H1 (cell line): ENCODE data around the gene LAT. TPM values are rescaled to one million over a fixed set of nuclear protein-coding genes. Genes with fewer than 3 reads are reported as not detected.

Experiments
- CTCF ChIA-PET: fragments of 300-600 bp; sonication (Branson Sonifier 250); formaldehyde crosslinking; loops from one replicate; lab custom pipeline; 2021; ENCODE audit not compliant: partially characterized antibody; lab: Charles Lee
- POLR2A ChIA-PET: fragments of 300-600 bp; sonication (Branson Sonifier 250); formaldehyde crosslinking; loops from one replicate; lab custom pipeline; 2021; ENCODE audit warnings: inconsistent platforms; ENCODE audit not compliant: partially characterized antibody; lab: Charles Lee
- DNase-seq, 2 experiments: peaks; one replicate each; pipeline versions ENCODE4 v3.0.0 to v3.0.0-alpha.2; 2010 to 2022; ENCODE audit warnings: low spot score in 2 of 2, low read depth in 1 of 2, mixed read lengths in 1 of 2
- FAIRE-seq: peaks from 2 replicates; lab custom pipeline; 2011; peaks lifted over from hg19 to GRCh38; lab: Jason Lieb, UNC
- H2AFZ ChIP-seq: 2 replicates; pipeline ENCODE4 v1.8.1; 2012; ENCODE audit warnings: low read length, inconsistent platforms
- H2AK5ac ChIP-seq: 2 replicates; pipeline ENCODE4 v1.6.1; 2013; ENCODE audit warnings: low read depth, low read length
- H2BK120ac ChIP-seq: replicated peaks from 2 replicates; pipeline ENCODE3; 2013; ENCODE audit warnings: low read depth, low read length, inconsistent platforms
- H2BK12ac ChIP-seq: 2 replicates; pipeline ENCODE4 v1.6.1; 2013; ENCODE audit warnings: low read depth, low read length
- H2BK15ac ChIP-seq: 2 replicates; pipeline ENCODE4 v1.6.1; 2013; ENCODE audit warnings: low read length
- H2BK20ac ChIP-seq: 2 replicates; pipeline ENCODE4 v1.6.1; 2013; ENCODE audit warnings: low read length
- H2BK5ac ChIP-seq: 2 replicates; pipeline ENCODE4 v1.6.1; 2013; ENCODE audit warnings: low read depth, low read length
- H3K14ac ChIP-seq: 2 replicates; pipeline ENCODE4 v1.6.1; 2013; ENCODE audit warnings: inconsistent platforms; ENCODE audit not compliant: insufficient read length
- H3K18ac ChIP-seq: 2 replicates; pipeline ENCODE4 v1.6.1; 2013; ENCODE audit warnings: low read length; ENCODE audit errors: extremely low read depth
- H3K23ac ChIP-seq: 2 replicates; pipeline ENCODE4 v1.6.1; 2013; ENCODE audit warnings: inconsistent platforms; ENCODE audit not compliant: insufficient read length
- H3K23me2 ChIP-seq: 2 replicates; pipeline ENCODE4 v1.6.1; 2013; ENCODE audit warnings: low read depth, low read length
- H3K27ac ChIP-seq: 2 replicates; pipeline ENCODE4 v1.6.1; 2011; ENCODE audit warnings: low read depth, low read length, inconsistent platforms
- H3K27me3 ChIP-seq, 4 experiments: replicated peaks in 1 of 4; 1 replicate in 1 of 4; 2 replicates in 3 of 4; pipeline versions ENCODE4 v1.6.1 to v1.8.1; 2011 to 2013; ENCODE audit warnings: low read length in 3 of 4, mild to moderate bottlenecking in 3 of 4, inconsistent platforms in 2 of 4, mixed read lengths in 2 of 4, moderate library complexity in 1 of 4; ENCODE audit not compliant: control insufficient read depth in 3 of 4, insufficient read depth in 3 of 4; ENCODE audit errors: extremely low read depth in 1 of 4
- H3K36me3 ChIP-seq, 4 experiments: 2 replicates each; pipeline versions ENCODE4 v1.6.1 to v1.8.1; 2011 to 2013; ENCODE audit warnings: mild to moderate bottlenecking in 4 of 4, low read length in 3 of 4, moderate library complexity in 2 of 4, control low read depth in 1 of 4, inconsistent platforms in 1 of 4; ENCODE audit not compliant: insufficient read depth in 4 of 4, control insufficient read depth in 2 of 4
- H3K4ac ChIP-seq: replicated peaks from 2 replicates; pipeline ENCODE3; 2013; ENCODE audit warnings: low read length, low read depth, mixed read lengths, inconsistent platforms; ENCODE audit not compliant: insufficient read length
- H3K4me1 ChIP-seq, 4 experiments: replicated peaks in 1 of 4; 1 replicate in 1 of 4; 2 replicates in 3 of 4; pipeline versions ENCODE4 v1.6.1 to v1.8.1; 2011 to 2013; ENCODE audit warnings: low read length in 3 of 4, inconsistent platforms in 2 of 4, mixed read lengths in 1 of 4; ENCODE audit not compliant: insufficient read depth in 4 of 4, control insufficient read depth in 3 of 4
- H3K4me2 ChIP-seq, 2 experiments: 2 replicates each; pipeline versions ENCODE4 v1.6.1 to v1.8.1; 2011 to 2013; ENCODE audit warnings: low read depth in 2 of 2, low read length in 2 of 2, control low read depth in 1 of 2, inconsistent platforms in 1 of 2, mild to moderate bottlenecking in 1 of 2; ENCODE audit not compliant: insufficient read depth in 1 of 2
- H3K4me3 ChIP-seq, 4 experiments: fragments of 200-600, 300-600 bp in 1 of 4; sonication (generic), shearing (Covaris generic), sonication (Bioruptor Twin) in 1 of 4; 2 replicates each; pipeline versions ENCODE4 v1.5.1 to v1.8.1; 2011 to 2016; ENCODE audit warnings: low read length in 4 of 4, low read depth in 3 of 4, control low read depth in 2 of 4, inconsistent platforms in 2 of 4, mild to moderate bottlenecking in 2 of 4, mixed read lengths in 1 of 4, moderate library complexity in 1 of 4; ENCODE audit not compliant: insufficient read depth in 2 of 4; ENCODE audit errors: extremely low read depth in 1 of 4
- H3K56ac ChIP-seq: replicated peaks from 2 replicates; pipeline ENCODE3; 2013; ENCODE audit warnings: low read depth, mild to moderate bottlenecking, mixed read lengths, low read length, inconsistent platforms; ENCODE audit not compliant: insufficient read length
- H3K79me1 ChIP-seq: 2 replicates; pipeline ENCODE4 v1.6.1; 2013; ENCODE audit warnings: low read depth, low read length, control low read depth
- H3K79me2 ChIP-seq, 2 experiments: 2 replicates each; pipeline versions ENCODE4 v1.6.1 to v1.8.1; 2012 to 2013; ENCODE audit warnings: low read length in 2 of 2, mild to moderate bottlenecking in 2 of 2, inconsistent platforms in 1 of 2; ENCODE audit not compliant: insufficient read depth in 2 of 2, control insufficient read depth in 1 of 2
- H3K9ac ChIP-seq, 4 experiments: replicated peaks in 1 of 4; 1 replicate in 1 of 4; 2 replicates in 3 of 4; pipeline versions ENCODE4 v1.6.1 to v1.8.1; 2011 to 2013; ENCODE audit warnings: low read depth in 3 of 4, low read length in 3 of 4, control low read depth in 2 of 4, mild to moderate bottlenecking in 2 of 4, moderate library complexity in 2 of 4, inconsistent platforms in 1 of 4; ENCODE audit errors: extremely low read depth in 1 of 4
- H3K9me3 ChIP-seq, 2 experiments: 2 replicates each; pipeline versions ENCODE4 v1.6.1 to v1.8.1; 2012 to 2013; ENCODE audit warnings: mild to moderate bottlenecking in 2 of 2, moderate library complexity in 2 of 2, control low read depth in 1 of 2, inconsistent platforms in 1 of 2, low read depth in 1 of 2, low read length in 1 of 2, mixed read lengths in 1 of 2; ENCODE audit not compliant: insufficient read depth in 2 of 2
- H4K20me1 ChIP-seq, 2 experiments: replicated peaks in 1 of 2; 2 replicates each; pipeline versions ENCODE3 to v1.8.1; 2011 to 2013; ENCODE audit warnings: inconsistent platforms in 2 of 2, low read length in 2 of 2, mild to moderate bottlenecking in 1 of 2; ENCODE audit not compliant: insufficient read depth in 2 of 2, control insufficient read depth in 1 of 2
- H4K5ac ChIP-seq: 2 replicates; pipeline ENCODE4 v1.6.1; 2013; ENCODE audit warnings: low read length, low read depth, mixed read lengths, inconsistent platforms; ENCODE audit not compliant: insufficient read length
- H4K8ac ChIP-seq: 2 replicates; pipeline ENCODE4 v1.8.0; 2013; ENCODE audit warnings: mild to moderate bottlenecking, moderate library complexity, low read length, inconsistent platforms; ENCODE audit not compliant: insufficient read depth; ENCODE audit errors: extremely low read depth
- H4K91ac ChIP-seq: replicated peaks from 2 replicates; pipeline ENCODE3; 2013; ENCODE audit warnings: low read length, mixed read lengths, inconsistent platforms; ENCODE audit not compliant: insufficient read length
- BRCA1 ChIP-seq: IDR thresholded peaks from 2 replicates; pipeline ENCODE4 v1.6.1; 2012; ENCODE audit warnings: low read depth, low read length, improper control_type of control experiment
- POLR2A ChIP-seq, 2 experiments: IDR thresholded peaks; 1 replicate in 1 of 2; 2 replicates in 1 of 2; pipeline ENCODE4 v1.6.1; 2011; ENCODE audit warnings: low read depth in 2 of 2, low read length in 2 of 2, mild to moderate bottlenecking in 2 of 2; ENCODE audit errors: control extremely low read depth in 1 of 2
- TCF12 ChIP-seq: IDR thresholded peaks from 2 replicates; pipeline ENCODE4 v1.6.1; 2011; ENCODE audit warnings: low read depth, mild to moderate bottlenecking, low read length
- WGBS, 2 experiments: shearing (Covaris generic) in 1 of 2; methylation state at CpG; one replicate each; pipeline versions ENCODE4 v1.1.6 to v1.1.7; 2013 to 2015; ENCODE audit warnings: low lambda C conversion rate in 2 of 2, mixed read lengths in 2 of 2, inconsistent platforms in 1 of 2, low coverage in 1 of 2, missing lambda C conversion rate in 1 of 2; ENCODE audit not compliant: insufficient replicate concordance in 2 of 2, insufficient coverage in 1 of 2, insufficient read length in 1 of 2; ENCODE audit errors: extremely low coverage in 1 of 2, missing lambda C conversion rate in 1 of 2; 5-methylcytosine and 5-hydroxymethylcytosine counted together
- polyA plus RNA-seq, 7 experiments: library from polyadenylated mRNA; depleted of rRNA in 3 of 7; stranded (reverse) in 5 of 7; unstranded in 2 of 7; fragments of >200 nt in 5 of 7; fragments of 200-250 nt in 2 of 7; gene quantifications; 1 replicate in 5 of 7; 2 replicates in 1 of 7; 4 replicates in 1 of 7; pipeline versions ENCODE4 v1.2.1 to v1.2.3, GENCODE V29; 2011 to 2013; ENCODE audit warnings: missing spikeins in 2 of 7, mixed read lengths in 2 of 7
- total RNA-seq: library from RNA; stranded (reverse); fragmentation: NEBNext Ultra II Directional; extraction: Animal tissue kit (Norgen Biotek cat#: 25700); gene quantifications from 2 replicates; pipeline ENCODE4 v1.2.1, GENCODE V29; 2021

Gene LAT
- total and polyA plus RNA-seq, 2 of the 8 experiments (the other 6 are each of a cell fraction or from before 2014, with no cell fraction given), result 2.7 to 3.4 TPM

DNA sequence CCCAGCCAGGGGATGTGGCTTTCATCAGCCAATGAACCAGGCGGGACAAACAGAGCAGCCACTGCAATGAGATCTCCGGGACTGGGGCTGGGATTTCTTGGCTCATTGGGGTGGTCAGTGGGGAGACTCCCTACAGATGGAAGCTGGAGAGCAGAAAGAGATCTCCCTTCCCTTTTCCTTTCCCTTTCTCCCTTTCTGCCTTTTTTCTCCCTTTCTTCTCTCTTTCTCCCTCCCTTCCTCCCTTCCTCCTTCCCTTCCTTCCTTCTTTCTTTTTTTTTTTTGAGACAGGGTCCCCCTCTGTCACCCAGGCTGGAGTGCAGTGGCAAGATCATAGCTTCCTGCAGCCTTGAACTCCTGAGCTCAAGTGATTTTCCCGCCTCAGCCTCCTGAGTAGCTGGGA, 14.0 kb downstream of the LAT start:
- H3K9me3 ChIP-seq, result no peaks in the 10 kb centered on the region
- no peak overlapping the region for H3K18ac ChIP-seq
- H3K56ac ChIP-seq, result no peak overlapping the region
- H4K91ac ChIP-seq, result no peak overlapping the region
- H3K36me3 ChIP-seq, result no peaks in the 10 kb centered on the region
- WGBS, 2 experiments, result 77% methylated on average over 3 of the region's 3 CpGs; no CpG with 5 or more reads in 1 of the 2 experiments
- CTCF ChIA-PET, result interaction anchor here (0.6 to 2.3 kb wide), 7 partner anchors 12 to 53 kb away, joined by 3 to 9 read pairs (median 5); partner anchors contain the start of gene SPNS1
- H3K27ac ChIP-seq, result no peak overlapping the region
- no peaks in the 10 kb centered on the region for H3K27me3 ChIP-seq
- H3K79me2 ChIP-seq, result no peaks in the 10 kb centered on the region
- no peaks in the 10 kb centered on the region for H3K23me2 ChIP-seq
- H3K79me1 ChIP-seq, result no peaks in the 10 kb centered on the region
- H2BK5ac ChIP-seq, result no peak overlapping the region
- H4K5ac ChIP-seq, result no peak overlapping the region
- no peak overlapping the region for H3K4me3 ChIP-seq
- H2AK5ac ChIP-seq, result no peak overlapping the region
- H3K4me2 ChIP-seq, result no peak overlapping the region
- no peak overlapping the region for H3K23ac ChIP-seq
- H2BK15ac ChIP-seq, result no peak overlapping the region
- no peak for FAIRE-seq
- no peaks in the 10 kb centered on the region for H4K20me1 ChIP-seq
- H3K14ac ChIP-seq, result no peak overlapping the region
- H3K4me1 ChIP-seq, result no peaks in the 10 kb centered on the region
- H2BK20ac ChIP-seq, result no peak overlapping the region
- TF ChIP-seq POLR2A (IDR thresholded peaks at IDR 0.05; ENCODE audit: control extremely low read depth in 1 of 2, low read depth in 2 of 2, low read length in 2 of 2), result no peak
- TF ChIP-seq TCF12, result no peak
- no peak for TF ChIP-seq BRCA1
- TF ChIP-seq, all 59 proteins: peak for 0
- POLR2A ChIA-PET, result interaction anchor here (0.6 to 1.2 kb wide), 2 partner anchors 9 to 19 kb away, joined by 3 to 4 read pairs; no protein-coding TSS in a partner anchor
- Histone ChIP-seq H3K9ac (no peak overlapping the region), H4K8ac (no peak overlapping the region), H2AFZ (no peak overlapping the region), H3K4ac (no peak overlapping the region), H2BK12ac (no peak overlapping the region), H2BK120ac (no peak overlapping the region)
- no peak for DNase-seq
